Endothelial cell (in vitro differentiated cells): ENCODE results near the gene DNAJB13. TPM values are rescaled to one million over a fixed set of nuclear protein-coding genes. Genes with fewer than 3 reads are reported as not detected.

ENCODE experiments used
- DNase-seq: peaks from one replicate; pipeline ENCODE4 v3.0.0; 2021; ENCODE audit warnings: low spot score
- H3K27ac Mint-ChIP-seq: one replicate; pipeline ENCODE4 v1.8.0; 2021; ENCODE audit warnings: mixed read lengths, inconsistent platforms; ENCODE audit not compliant: unreplicated experiment
- H3K27me3 Mint-ChIP-seq: one replicate; pipeline ENCODE4 v1.8.0; 2021; ENCODE audit warnings: mild to moderate bottlenecking, moderate library complexity, mixed read lengths, inconsistent platforms; ENCODE audit not compliant: unreplicated experiment
- H3K36me3 Mint-ChIP-seq: one replicate; pipeline ENCODE4 v1.8.0; 2021; ENCODE audit warnings: mild to moderate bottlenecking, low read depth, mixed read lengths, inconsistent platforms; ENCODE audit not compliant: unreplicated experiment
- H3K4me1 Mint-ChIP-seq: one replicate; pipeline ENCODE4 v1.8.0; 2021; ENCODE audit warnings: mild to moderate bottlenecking, mixed read lengths, inconsistent platforms; ENCODE audit not compliant: unreplicated experiment
- H3K4me3 Mint-ChIP-seq: one replicate; pipeline ENCODE4 v1.8.0; 2021; ENCODE audit warnings: mild to moderate bottlenecking, mixed read lengths, inconsistent platforms; ENCODE audit not compliant: unreplicated experiment
- H3K9me3 Mint-ChIP-seq: one replicate; pipeline ENCODE4 v1.8.0; 2021; ENCODE audit warnings: mixed read lengths, inconsistent platforms; ENCODE audit not compliant: unreplicated experiment
- total RNA-seq: library from RNA; stranded (reverse); fragmentation: NEBNext Ultra II Directional; extraction: Animal tissue kit (Norgen Biotek cat#: 25700); gene quantifications from one replicate; pipeline ENCODE4 v1.2.1, GENCODE V29; 2021; ENCODE audit not compliant: unreplicated experiment
- TF ChIP-seq, protein P1 (sequence below): fragments of 200-600 bp; sonication (generic); IDR thresholded peaks from one replicate; pipeline ENCODE4 v1.5.0; 2021; ENCODE audit warnings: antibody characterized with exemption; ENCODE audit not compliant: unreplicated experiment

DNAJB13 gene
- total RNA-seq, 1 donor from 2014 or later, result 0.36 TPM

- H3K9me3 Mint-ChIP-seq, result no peaks in the 10 kb centered on the region
- peak overlapping the region; percentile 23 for H3K4me3 Mint-ChIP-seq
- peaks cover 11% of the 10 kb centered on the region for H3K36me3 Mint-ChIP-seq
- H3K4me1 Mint-ChIP-seq, result peaks cover 3% of the 10 kb centered on the region
- peaks cover 4% of the 10 kb centered on the region for H3K27me3 Mint-ChIP-seq
- no peak for DNase-seq
- H3K27ac Mint-ChIP-seq, result no peak overlapping the region
- TF ChIP-seq, protein P1, sequence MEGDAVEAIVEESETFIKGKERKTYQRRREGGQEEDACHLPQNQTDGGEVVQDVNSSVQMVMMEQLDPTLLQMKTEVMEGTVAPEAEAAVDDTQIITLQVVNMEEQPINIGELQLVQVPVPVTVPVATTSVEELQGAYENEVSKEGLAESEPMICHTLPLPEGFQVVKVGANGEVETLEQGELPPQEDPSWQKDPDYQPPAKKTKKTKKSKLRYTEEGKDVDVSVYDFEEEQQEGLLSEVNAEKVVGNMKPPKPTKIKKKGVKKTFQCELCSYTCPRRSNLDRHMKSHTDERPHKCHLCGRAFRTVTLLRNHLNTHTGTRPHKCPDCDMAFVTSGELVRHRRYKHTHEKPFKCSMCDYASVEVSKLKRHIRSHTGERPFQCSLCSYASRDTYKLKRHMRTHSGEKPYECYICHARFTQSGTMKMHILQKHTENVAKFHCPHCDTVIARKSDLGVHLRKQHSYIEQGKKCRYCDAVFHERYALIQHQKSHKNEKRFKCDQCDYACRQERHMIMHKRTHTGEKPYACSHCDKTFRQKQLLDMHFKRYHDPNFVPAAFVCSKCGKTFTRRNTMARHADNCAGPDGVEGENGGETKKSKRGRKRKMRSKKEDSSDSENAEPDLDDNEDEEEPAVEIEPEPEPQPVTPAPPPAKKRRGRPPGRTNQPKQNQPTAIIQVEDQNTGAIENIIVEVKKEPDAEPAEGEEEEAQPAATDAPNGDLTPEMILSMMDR, result no peak
Observed at GRCh38 chr11:74010306-74011300, 59.8 kb downstream of the DNAJB13 start.

DNA sequence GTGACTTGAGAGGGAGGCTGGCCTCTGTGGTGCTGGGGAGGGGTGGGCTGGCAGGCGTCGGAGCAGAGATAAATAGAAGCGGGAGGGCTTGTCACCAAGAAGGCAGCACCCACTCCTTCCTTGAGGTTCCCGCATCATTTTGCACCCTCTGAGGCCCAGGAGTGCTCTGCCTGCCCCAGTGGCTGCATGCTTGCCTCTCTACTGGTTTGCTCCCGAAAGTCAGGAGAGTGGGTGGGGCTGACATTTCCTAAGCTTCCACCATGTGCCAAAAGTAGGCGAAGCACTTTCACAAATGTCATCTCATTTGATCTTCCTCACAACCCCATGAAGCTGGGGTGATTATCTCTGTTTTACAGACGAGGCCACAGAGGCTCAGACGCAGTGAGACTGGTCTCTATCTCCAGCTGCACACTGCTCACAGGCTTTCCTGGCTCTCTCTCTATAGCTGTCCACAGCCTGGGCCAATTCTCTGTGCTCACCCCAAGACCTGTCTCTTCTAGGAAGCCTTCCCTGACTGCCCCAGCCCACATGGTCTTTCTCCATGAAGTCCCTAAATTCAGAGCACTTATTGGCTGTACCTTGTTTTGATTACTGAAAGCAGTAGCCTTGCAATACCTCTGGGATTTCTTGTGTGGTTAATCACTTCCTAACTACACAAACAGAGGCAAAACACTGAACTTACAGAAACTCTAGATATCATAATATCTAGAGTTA is 60.7 kb downstream of the DNAJB13 start:
- Mint-ChIP-seq H3K4me3 (no peak overlapping the region), H3K27me3 (peaks cover 2% of the 10 kb centered on the region), H3K36me3 (peaks cover 17% of the 10 kb centered on the region), H3K27ac (no peak overlapping the region), H3K9me3 (no peaks in the 10 kb centered on the region), H3K4me1 (peaks cover 3% of the 10 kb centered on the region)
- DNase-seq, result no peak
- TF ChIP-seq, protein P1, result no peak

DNA sequence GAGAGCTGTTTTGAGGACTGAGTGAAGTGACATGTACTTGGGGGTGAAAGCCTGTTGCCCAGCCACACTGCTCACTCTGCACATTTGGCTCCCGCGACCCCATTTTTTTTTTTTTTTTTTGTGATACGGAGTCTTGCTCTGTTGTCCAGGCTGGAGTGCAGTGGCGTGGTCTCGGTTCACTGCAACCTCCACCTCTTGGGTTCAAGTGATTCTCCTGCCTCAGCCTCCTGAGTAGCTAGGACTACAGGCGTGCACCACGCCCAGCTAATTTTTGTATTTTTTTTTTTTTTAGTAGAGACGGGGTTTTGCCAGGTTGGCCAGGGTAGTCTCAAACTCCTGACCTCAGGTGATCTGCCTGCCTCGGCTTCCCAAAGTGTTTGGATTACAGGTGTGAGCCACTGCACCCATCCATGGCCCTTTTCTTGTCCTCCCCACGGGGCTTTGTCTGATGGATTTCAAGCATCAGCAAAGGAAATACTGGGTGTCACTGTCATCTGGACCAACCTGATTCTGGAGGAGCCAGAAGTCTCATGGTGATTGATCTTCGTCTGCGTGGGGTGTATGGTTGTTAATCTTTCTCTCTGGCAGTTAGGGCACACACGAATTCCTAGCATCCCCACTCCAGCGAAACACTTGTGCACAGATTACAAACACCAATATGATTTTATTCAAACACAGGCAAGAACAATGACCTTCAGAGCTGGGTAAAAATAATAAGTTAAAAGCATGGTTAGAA is 61.4 kb downstream of the DNAJB13 start:
- Mint-ChIP-seq H3K4me3 (no peak overlapping the region), H3K27ac (no peak overlapping the region), H3K9me3 (no peaks in the 10 kb centered on the region), H3K4me1 (peaks cover 3% of the 10 kb centered on the region), H3K27me3 (peaks cover 2% of the 10 kb centered on the region), H3K36me3 (peaks cover 23% of the 10 kb centered on the region)
- TF ChIP-seq, protein P1, result no peak
- no peak for DNase-seq

- no peak for DNase-seq
- H3K4me3 Mint-ChIP-seq, result no peak overlapping the region
- H3K27ac Mint-ChIP-seq, result no peak overlapping the region
- TF ChIP-seq, protein P1, result no peak
- peaks cover 3% of the 10 kb centered on the region for H3K4me1 Mint-ChIP-seq
- H3K27me3 Mint-ChIP-seq, result peaks cover 2% of the 10 kb centered on the region
- no peaks in the 10 kb centered on the region for H3K9me3 Mint-ChIP-seq
- peaks cover 25% of the 10 kb centered on the region for H3K36me3 Mint-ChIP-seq
Observed at GRCh38 chr11:74013141-74013540, 62.3 kb downstream of the DNAJB13 start.
